Keratinocyte (primary cell): ENCODE measurements around the gene PAX5. TPM values are rescaled to one million over a fixed set of nuclear protein-coding genes. Genes with fewer than 3 reads are reported as not detected.

Experiments used
- DNase-seq: peaks from one replicate; pipeline ENCODE4 v3.0.0-alpha.2; 2011; ENCODE audit warnings: low read depth, missing footprints, low spot score
- FAIRE-seq: peaks from 2 replicates; lab custom pipeline; 2011; peaks lifted over from hg19 to GRCh38; lab: Jason Lieb, UNC
- H2AFZ ChIP-seq: 2 replicates; pipeline ENCODE4 v1.6.0; 2012; ENCODE audit warnings: low read length, control low read depth, inconsistent platforms; ENCODE audit not compliant: control insufficient read depth
- H3K27ac ChIP-seq: 2 replicates; pipeline ENCODE4 v1.5.1; 2011; ENCODE audit warnings: low read length; ENCODE audit not compliant: control insufficient read depth, insufficient read depth
- H3K27me3 ChIP-seq: 3 replicates; pipeline ENCODE4 v1.6.0; 2011; ENCODE audit warnings: low read length; ENCODE audit not compliant: control insufficient read depth, insufficient read depth; ENCODE audit errors: extremely low read depth
- H3K36me3 ChIP-seq, 2 experiments: 2 replicates in 1 of 2; 3 replicates in 1 of 2; pipeline ENCODE4 v1.5.1; 2011; ENCODE audit warnings: low read length in 2 of 2, mild to moderate bottlenecking in 1 of 2; ENCODE audit not compliant: control insufficient read depth in 2 of 2, insufficient read depth in 2 of 2; ENCODE audit errors: extremely low read depth in 1 of 2
- H3K4me1 ChIP-seq: 3 replicates; pipeline ENCODE4 v1.5.1; 2011; ENCODE audit warnings: low read length; ENCODE audit not compliant: control insufficient read depth, insufficient read depth; ENCODE audit errors: extremely low read depth
- H3K4me2 ChIP-seq: 3 replicates; pipeline ENCODE4 v1.6.0; 2011; ENCODE audit warnings: low read depth, low read length; ENCODE audit not compliant: control insufficient read depth, insufficient read depth; ENCODE audit errors: extremely low read depth
- H3K4me3 ChIP-seq, 3 experiments: fragments of 200-600 bp in 1 of 3; sonication (generic) in 1 of 3; 2 replicates in 2 of 3; 3 replicates in 1 of 3; pipeline ENCODE4 v1.5.1; 2011 to 2016; ENCODE audit warnings: low read length in 3 of 3, mild to moderate bottlenecking in 3 of 3, control low read depth in 2 of 3, inconsistent platforms in 1 of 3, low read depth in 1 of 3, mixed read lengths in 1 of 3, mixed run types in 1 of 3, moderate library complexity in 1 of 3; ENCODE audit not compliant: control insufficient read depth in 2 of 3, insufficient read depth in 2 of 3; ENCODE audit errors: extremely low read depth in 1 of 3
- H3K79me2 ChIP-seq: 2 replicates; pipeline ENCODE4 v1.6.0; 2012; ENCODE audit warnings: low read length; ENCODE audit not compliant: control insufficient read depth, insufficient read depth
- H3K9ac ChIP-seq: 3 replicates; pipeline ENCODE4 v1.6.0; 2011; ENCODE audit warnings: low read length; ENCODE audit not compliant: control insufficient read depth, insufficient read depth; ENCODE audit errors: extremely low read depth
- H3K9me1 ChIP-seq: 3 replicates; pipeline ENCODE4 v1.6.0; 2011; ENCODE audit warnings: low read length; ENCODE audit not compliant: control insufficient read depth, insufficient read depth; ENCODE audit errors: extremely low read depth
- H3K9me3 ChIP-seq: 2 replicates; pipeline ENCODE4 v1.5.1; 2012; ENCODE audit warnings: low read depth, low read length; ENCODE audit not compliant: control insufficient read depth
- H4K20me1 ChIP-seq: 3 replicates; pipeline ENCODE4 v1.6.0; 2011; ENCODE audit warnings: low read length; ENCODE audit not compliant: control insufficient read depth, insufficient read depth; ENCODE audit errors: extremely low read depth
- EZH2 ChIP-seq: IDR thresholded peaks from one replicate; pipeline ENCODE4 v1.6.1; 2012; ENCODE audit warnings: inconsistent platforms, mild to moderate bottlenecking, low read length, moderate library complexity
- dilution Hi-C: fragments of 300-500 bp; cut with MboI; formaldehyde crosslinking; loops from one replicate; pipeline ENCODE4 v1.7.0; 2020; ENCODE audit warnings: low sequenced_read_pairs; ENCODE audit not compliant: extremely low pct_ligation_motif_present
- polyA plus RNA-seq, 5 experiments: library from polyadenylated mRNA; depleted of rRNA in 3 of 5; stranded (reverse) in 3 of 5; stranded (forward) in 1 of 5; unstranded in 1 of 5; fragments of >200 nt; gene quantifications; 1 replicate in 1 of 5; 2 replicates in 3 of 5; 3 replicates in 1 of 5; pipeline versions ENCODE4 v1.2.1 to v1.2.3, GENCODE V29; 2011 to 2012; ENCODE audit warnings: missing spikeins in 2 of 5, low read depth in 1 of 5, low replicate concordance in 1 of 5
- TF ChIP-seq, protein P1 (sequence below), 3 experiments: IDR thresholded peaks in 1 of 3; conservative IDR thresholded peaks in 1 of 3; optimal IDR thresholded peaks in 1 of 3; 2 replicates in 2 of 3; 3 replicates in 1 of 3; pipeline versions ENCODE3 to v1.5.1; 2011; ENCODE audit warnings: low read length in 3 of 3, mild to moderate bottlenecking in 3 of 3, moderate library complexity in 2 of 3, control low read depth in 1 of 3, inconsistent platforms in 1 of 3; ENCODE audit not compliant: insufficient read depth in 2 of 3; ENCODE audit errors: extremely low read depth in 1 of 3

PAX5 gene
- polyA plus RNA-seq, 1 donor (not counting 4 experiments of a cell fraction or from before 2014, with no cell fraction given), result not detected

DNA sequence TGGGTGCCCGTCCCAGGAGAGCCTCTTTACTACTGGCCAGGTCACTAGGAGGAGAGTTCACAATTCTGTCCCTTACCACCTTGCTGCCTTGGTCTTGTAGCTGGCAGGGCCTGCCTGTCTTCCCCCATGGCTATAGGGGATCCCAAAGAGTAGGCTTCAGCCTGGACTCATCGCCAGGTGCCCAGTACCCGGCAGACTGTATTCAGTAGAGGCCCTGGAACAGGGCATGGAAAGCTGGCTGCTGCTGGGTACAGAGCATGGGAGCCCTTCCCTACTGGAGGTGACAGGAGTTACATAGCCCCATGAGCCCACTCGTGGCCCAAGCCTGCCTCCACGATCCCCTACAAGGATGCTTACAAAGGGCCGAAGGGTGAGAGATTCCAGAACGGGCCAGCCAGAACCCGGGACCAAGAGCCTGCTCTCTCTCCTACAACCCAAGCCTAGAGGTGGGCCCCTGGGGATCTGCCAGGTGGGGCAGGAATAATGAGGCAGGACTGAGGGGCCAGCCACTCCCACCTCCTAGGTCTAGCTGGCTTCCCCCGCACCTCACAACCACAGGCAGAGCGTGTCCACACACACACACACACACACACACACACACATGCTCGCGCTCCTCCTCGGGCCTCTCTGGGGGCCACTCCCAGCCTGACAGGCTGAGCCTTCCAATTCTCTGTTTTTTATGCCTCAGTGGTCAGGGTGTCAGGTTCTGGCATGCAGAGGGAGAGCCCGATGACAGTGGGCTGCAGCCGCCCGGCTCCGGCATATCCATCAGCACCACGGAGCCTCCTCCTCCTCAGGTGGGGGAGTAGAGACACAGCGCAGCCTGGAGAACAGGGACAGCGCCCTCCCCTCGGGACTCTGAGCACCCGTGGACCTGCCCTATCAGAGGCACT, 186.0 kb downstream of the PAX5 start:
- TF ChIP-seq EZH2, result no peak
- TF ChIP-seq, protein P1, sequence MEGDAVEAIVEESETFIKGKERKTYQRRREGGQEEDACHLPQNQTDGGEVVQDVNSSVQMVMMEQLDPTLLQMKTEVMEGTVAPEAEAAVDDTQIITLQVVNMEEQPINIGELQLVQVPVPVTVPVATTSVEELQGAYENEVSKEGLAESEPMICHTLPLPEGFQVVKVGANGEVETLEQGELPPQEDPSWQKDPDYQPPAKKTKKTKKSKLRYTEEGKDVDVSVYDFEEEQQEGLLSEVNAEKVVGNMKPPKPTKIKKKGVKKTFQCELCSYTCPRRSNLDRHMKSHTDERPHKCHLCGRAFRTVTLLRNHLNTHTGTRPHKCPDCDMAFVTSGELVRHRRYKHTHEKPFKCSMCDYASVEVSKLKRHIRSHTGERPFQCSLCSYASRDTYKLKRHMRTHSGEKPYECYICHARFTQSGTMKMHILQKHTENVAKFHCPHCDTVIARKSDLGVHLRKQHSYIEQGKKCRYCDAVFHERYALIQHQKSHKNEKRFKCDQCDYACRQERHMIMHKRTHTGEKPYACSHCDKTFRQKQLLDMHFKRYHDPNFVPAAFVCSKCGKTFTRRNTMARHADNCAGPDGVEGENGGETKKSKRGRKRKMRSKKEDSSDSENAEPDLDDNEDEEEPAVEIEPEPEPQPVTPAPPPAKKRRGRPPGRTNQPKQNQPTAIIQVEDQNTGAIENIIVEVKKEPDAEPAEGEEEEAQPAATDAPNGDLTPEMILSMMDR (optimal IDR thresholded peaks at IDR 0.05 in 1 of 3, IDR thresholded peaks at IDR 0.05 in 1 of 3, conservative IDR thresholded peaks at IDR 0.05 in 1 of 3; ENCODE audit: extremely low read depth in 1 of 3, insufficient read depth in 2 of 3, low read length in 3 of 3), result no peak
- Histone ChIP-seq H4K20me1 (no peaks in the 10 kb centered on the region), H3K9ac (no peak overlapping the region), H3K4me2 (no peak overlapping the region), H3K27me3 (peaks cover 6% of the 10 kb centered on the region), H3K36me3 (no peaks in the 10 kb centered on the region), H3K27ac (no peak overlapping the region), H3K79me2 (no peaks in the 10 kb centered on the region), H3K9me3 (no peaks in the 10 kb centered on the region), H3K9me1 (peaks cover 3% of the 10 kb centered on the region), H3K4me1 (peaks cover 3% of the 10 kb centered on the region), H3K4me3 (no peak overlapping the region), H2AFZ (no peak overlapping the region)
- dilution Hi-C loops, result no loop called here
- DNase-seq, result no peak
- FAIRE-seq, result no peak

DNA sequence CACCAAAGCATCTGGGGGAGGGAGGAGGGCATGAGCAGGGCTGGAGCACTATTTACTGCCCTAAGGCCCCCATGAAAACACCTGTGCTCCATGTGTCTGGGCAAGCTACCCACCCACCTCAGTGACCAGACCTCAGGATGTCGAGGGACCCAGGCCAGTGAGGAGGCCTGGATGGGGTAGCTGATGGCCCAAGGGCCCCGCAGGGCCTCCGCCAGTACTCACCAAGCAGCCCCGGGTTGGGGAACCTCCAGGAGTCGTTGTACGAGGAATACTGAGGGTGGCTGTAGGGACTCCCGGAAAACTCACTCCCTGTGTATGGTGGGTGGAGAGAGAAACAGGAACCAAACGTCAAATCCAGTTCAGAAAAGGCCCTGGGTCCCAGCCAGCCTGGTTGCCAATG, 187.4 kb downstream of the PAX5 start:
- DNase-seq (no peak), FAIRE-seq (no peak)
- Histone ChIP-seq H3K27me3 (peaks cover 14% of the 10 kb centered on the region), H2AFZ (no peak overlapping the region), H3K9ac (no peak overlapping the region), H3K9me1 (peaks cover 3% of the 10 kb centered on the region), H3K36me3 (no peaks in the 10 kb centered on the region), H4K20me1 (no peaks in the 10 kb centered on the region), H3K79me2 (no peaks in the 10 kb centered on the region), H3K9me3 (no peaks in the 10 kb centered on the region), H3K4me2 (no peak overlapping the region), H3K4me1 (peaks cover 3% of the 10 kb centered on the region), H3K27ac (no peak overlapping the region), H3K4me3 (no peak overlapping the region)
- dilution Hi-C loops, result no loop called here
- TF ChIP-seq, protein P1 (optimal IDR thresholded peaks at IDR 0.05 in 1 of 3, IDR thresholded peaks at IDR 0.05 in 1 of 3, conservative IDR thresholded peaks at IDR 0.05 in 1 of 3; ENCODE audit: extremely low read depth in 1 of 3, insufficient read depth in 2 of 3, low read length in 3 of 3), result no peak
- no peak for TF ChIP-seq EZH2
